GM21619 (cell line): Measurements from ENCODE around the gene DICER1.

Source experiments
- ATAC-seq: cut with Tn5 transposase; IDR thresholded peaks from one replicate; pipeline ENCODE4 v1.9.1; 2021; ENCODE audit not compliant: unreplicated experiment

Gene DICER1

DNA sequence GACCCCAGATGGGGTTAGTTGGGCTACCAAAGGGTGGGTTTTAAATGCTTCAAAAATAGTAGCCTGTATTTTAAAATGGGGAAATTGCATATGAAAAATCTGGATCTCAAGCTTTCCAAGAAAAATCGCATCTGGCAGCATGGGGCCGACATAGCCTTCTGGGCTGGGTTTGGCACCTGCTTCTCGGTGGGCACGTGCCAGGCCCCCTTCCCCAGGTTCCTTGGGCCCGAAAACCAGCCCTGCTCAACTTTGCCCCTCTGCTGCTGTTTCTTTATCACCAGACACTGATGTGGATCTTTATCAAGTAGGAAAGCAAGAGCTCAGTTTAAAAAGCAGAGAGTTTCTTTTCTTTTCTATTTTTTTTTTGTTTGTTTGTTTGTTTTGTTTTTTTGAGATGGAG lies 95.1 kb downstream of the DICER1 start:
- ATAC-seq: no peak

DNA sequence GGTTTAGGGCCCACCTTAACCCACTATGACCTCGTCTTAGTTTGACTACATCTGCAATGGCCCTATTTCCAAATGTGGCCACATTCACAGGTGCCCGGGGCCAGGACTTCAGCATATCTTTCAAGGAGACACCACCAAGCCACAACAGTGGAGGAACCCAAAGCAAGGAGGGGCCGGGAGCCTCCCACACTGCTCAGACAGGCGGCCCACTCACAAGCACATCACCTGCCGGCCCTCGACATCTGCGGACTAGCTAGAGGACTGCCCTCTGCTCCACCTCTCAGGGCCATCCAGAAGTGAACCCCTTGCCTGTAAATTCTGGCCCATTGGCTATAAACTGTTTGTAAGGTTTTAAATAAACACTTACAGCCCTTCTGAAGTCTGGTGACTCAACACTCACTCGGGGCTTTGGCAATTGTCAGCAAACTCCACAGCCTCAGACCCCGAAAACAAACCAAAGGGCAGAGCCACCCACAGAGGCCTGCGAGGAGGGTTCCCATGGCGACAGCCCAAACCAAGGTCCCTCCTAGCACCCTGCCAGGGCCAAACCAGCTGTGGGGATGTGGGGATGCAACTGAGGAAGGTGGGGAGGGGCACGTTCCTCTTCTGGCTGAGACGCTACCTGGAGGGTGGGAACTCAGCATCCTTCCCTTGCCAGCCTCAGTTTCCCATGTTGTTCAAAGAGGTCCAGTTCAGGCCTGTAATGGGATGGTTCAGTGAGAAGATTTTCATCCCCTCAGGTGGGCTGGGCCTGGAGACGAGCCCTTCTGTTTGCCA lies 95.8 kb downstream of the DICER1 start:
- ATAC-seq: no peak

DNA sequence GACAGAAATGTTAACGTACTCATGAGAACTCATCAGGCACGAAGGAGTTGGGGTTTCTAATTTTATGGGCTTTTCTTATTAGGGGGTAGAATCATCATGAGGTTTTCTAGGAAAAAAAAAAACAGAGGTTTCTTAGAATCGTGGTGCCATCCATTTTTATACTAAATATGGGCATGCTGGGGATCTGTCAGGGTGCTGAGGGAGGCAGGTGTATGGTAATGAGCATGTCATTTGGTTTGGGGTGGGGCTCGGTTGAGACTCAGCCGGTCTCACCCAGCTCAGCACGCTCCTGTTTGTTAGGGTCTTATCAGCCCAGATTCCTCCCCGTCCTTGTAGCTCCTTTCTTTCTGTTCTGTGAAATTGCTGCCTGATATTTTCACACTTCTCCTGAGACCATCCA lies 98.2 kb downstream of the DICER1 start:
- ATAC-seq: no peak

DNA sequence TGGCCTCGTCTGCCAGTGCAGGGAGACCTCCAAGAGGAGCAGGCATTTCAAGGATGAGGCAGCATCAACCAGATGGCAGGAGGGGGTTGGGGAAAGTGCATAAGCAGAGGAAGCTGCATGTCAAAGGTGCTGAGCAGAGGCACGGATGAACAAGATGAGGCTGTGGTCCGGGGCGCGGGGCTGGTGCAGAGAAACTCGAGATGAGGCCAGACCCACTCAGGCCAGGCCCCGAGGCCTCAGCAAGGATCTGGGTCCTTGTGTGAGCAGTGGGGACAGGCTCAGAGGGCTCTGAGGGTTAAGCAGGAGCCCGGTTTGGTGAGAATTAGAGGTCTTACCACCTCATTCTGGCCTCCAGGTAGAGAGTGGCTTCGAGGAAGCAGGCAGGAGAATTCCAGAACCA lies 98.8 kb downstream of the DICER1 start:
- ATAC-seq: no peak

DNA sequence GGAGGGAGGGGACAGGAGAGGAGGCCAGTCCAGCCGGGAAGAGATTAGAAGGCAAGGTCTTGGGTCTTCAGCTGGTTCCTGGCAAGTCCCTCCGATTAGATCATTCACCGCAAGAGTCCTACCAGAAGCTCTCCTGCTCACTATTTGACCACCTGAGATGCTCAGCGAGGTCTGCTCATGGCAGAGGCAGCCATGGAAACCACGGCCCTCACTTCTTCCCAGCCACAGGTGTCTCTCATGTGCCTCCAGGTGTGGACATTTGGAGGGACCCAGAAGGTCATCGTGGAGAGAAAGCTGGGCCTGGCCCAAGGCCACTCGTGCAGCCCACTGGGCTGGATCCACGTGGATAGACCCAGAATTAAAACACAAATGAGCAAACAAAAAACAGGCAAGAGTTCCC lies 99.5 kb downstream of the DICER1 start:
- ATAC-seq: no peak

DNA sequence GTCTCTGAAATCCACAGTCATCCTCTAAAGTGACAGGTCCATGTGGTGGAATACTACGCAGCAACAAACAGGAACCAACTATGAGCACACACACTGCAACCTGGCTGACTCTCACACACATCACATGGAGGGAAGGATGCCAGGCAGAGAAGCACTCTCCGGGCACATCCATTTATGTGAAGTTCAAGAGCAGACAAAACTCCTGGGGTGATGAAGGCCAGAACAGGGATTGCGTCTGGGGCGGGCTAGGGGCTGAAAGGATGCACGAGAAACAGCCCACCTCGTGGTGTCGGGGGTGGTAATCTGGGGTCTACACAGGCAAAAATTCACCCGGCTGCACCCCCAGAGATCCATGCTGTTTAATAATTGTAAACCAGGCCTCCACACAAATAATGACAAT lies 100.2 kb downstream of the DICER1 start:
- ATAC-seq: no peak

DNA sequence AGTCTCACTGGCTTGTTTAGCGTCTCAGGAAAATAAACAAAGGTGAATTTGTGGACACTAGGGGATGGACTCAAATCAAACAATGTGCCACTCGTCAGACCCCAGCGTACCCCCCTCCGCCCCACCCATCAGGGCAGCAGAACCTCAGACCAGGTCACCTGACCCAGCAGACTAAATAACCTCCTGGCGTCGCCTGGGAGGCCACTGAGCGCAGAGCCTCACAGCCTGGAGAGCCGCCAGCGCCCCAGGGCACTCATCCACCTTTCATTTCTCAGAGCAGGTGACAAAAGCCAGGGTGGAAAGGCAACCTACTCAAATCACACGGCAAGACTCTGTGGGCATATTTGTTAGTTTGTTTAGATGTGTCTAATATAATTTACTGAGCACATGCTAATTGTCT lies 100.9 kb downstream of the DICER1 start:
- no peak for ATAC-seq

DNA sequence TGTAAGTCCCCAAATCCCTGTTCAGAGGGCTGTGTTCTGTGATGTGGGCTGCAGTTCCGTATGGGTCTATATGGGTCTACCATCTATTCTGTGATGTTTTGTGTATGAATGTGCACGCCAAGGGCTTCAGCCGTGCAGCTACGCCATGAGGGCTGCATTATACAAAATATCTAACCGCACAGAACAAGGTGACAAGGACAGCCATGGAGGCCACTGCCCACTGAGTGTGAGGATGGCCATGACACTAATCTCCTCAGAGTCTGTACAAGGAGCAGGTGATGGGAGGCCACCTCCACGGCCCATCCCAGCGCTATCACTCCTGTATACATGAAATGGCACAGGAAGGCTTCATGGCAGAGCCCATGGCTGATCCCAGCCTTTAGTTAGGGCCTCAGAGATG lies 102.0 kb downstream of the DICER1 start:
- ATAC-seq: no peak

DNA sequence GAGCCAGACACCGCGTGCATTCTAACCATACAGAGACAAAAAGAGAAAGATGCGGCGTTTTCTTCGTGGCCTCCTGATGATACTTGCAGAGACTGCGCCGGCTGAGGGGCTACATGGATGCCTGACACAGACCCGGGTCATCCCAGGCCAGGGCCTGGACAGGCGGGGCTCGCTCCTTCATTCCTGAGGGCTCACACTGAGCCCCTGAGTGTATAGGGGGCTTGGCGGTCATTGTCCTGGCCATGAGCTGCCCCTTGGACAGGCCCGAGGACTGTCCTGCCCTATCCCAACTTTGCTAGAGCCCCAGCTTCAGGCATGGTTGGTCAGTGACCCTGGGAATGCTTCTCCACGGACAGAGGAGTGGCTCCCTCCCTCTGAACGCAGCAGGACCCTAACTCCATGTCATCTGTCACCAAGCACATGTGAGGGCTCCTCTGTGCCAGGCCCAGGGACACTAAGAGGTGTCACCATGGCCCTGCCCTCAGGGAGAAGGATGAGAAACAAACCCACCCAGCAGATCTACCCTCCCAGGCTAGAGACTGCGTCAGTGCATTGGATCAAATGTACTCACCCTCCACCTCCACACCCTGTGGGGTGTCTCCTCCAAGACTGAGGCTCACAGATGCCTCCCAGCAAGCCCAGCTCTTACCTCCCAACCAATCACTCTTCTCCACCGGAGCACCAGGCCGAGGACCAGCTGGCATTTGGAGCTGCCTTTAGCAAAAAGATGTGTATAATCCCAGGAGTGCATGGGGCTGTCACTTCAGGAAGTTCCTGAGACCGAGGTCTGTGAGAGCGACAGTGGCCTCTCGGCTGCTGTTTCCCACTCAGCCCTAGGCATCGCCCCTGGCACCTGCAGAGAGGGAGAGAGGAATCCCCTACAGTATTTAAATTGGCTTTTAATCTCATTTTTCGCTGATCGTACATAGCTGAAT lies 102.7 kb downstream of the DICER1 start:
- no peak for ATAC-seq

DNA sequence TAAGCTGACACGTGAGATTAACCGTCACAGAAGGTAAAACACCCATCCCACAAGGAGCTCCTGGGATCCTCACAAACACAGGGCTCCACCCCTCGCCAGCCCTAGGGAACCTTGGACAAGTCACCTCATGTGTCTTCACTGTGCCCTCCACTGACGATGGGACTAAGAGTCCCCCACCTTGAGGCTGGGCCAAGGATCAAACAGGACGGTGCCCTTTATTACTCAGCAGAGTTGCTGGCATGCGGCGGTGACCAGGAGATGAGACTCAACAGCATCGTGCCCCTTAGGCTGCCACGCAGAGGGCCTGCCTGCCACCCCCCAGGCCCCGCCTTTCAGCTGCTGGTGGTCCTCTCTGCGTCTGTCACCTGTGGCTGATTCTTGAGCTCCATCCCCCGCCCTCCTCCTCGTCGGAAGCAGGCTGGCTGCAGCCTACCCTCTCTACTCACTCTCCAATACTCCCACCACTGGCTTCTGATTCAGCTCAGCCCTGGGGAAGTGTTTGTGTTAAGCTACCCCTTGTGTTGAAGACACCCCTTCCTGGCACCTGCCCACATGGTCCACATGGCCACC lies 105.2 kb downstream of the DICER1 start:
- ATAC-seq: no peak

DNA sequence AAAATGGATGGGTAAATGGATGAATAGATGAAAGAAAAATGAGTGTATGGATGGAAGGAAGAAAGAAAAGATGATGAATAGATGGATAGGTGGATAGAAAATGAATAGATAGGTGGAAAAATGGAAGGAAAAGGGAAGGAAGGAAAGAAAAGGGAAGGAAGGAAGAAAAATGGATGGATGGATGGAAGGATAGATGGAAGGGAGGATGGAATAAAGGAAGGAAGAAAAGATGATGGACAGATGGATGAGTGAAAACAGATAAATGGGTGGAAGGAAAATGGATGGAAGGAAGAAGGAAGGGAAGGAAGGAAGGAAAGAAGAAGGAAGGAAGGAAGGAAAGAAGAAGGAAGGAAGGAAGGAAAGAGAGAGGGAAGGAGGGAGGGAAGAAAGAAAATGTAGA lies 107.4 kb downstream of the DICER1 start:
- ATAC-seq: no peak

DNA sequence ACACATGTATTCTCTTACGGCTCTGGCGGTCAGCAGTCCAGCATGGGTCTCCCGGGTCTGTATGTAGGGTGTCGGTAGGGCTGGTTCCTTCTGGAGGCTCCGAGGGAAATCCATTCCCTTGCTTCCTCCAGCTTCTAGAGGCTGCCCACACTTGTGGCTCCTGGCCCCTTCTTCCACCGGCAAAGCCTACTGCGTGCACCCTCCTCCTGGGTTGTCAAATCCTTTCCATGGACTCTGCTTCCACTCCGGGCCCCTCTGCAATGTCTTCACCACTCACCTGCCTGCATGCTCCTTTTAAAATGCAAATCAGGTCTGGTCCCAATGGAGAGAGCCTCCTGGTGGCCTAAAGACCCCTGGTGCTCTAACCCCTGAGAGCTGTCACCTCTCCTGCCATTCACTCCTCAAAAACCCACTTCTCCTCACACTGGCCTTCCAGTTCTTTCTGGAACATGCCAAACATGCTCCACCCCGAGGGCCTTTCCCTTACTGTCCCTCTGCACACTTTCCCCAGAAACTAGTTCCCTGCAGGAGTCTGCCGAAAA lies 108.5 kb downstream of the DICER1 start:
- ATAC-seq: no peak

DNA sequence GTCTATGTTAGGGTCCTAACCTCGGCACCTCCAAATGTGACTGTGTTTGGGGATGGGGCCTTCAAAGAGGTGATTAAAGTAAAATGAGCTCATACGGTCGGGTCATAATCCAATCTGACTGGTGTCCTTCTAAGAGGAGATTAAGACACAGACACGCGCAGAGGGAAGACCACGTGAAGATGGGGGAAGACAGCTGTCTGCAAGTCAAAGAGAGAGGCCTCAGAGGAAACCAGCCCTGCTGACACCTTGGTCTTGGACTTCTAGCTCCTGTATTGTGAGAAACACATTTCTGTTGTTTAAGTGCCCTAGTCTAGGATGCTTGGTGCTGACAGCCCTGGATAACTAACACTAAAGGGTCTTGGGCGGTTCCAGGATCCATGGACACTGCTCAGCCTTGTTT lies 109.6 kb downstream of the DICER1 start:
- ATAC-seq: no peak

DNA sequence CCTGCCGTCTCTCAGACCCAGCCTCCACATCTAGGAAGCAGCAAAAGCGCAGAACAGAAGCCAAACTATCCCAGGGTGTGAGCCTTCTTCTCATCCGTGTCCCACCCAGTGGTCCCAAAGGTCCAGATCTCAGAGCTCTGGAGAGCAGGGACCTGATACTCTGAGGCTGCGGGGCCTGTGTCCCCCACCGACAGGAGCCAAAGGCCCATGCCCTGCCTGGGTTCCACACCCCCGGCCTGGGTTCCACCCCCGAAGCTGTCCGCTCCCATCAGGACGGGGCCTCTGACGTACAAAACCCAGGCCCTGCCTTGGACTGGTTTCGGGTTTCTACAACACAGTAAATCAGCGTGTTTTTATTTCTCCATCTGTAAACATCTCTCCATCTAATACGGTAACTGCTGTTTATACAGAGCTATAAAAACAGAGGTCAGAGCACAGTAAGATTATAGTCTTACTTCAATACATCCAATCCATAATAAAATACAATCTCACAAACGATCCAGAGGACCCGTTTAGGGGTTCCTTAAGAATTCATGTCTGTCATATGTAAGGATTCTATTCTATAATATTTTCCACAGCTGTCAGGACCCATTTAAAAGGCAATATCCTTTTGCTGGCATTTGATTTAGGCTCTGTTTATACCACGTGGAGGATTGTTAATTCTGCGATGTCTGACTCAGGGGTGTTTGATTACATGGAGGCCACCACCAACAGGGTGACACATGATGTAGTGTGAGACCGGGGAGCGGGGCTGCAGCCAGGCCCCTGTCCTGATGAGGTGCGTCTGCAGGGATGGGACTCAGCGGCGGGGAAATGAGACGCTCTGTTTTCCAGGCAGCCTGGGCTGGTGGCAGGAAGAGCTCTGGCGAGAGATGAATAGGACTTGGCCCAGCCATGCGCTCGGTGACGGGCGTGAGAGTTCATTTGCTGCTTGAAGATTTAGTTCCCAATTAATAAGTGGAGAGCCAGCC lies 110.3 kb downstream of the DICER1 start:
- ATAC-seq: no peak

DNA sequence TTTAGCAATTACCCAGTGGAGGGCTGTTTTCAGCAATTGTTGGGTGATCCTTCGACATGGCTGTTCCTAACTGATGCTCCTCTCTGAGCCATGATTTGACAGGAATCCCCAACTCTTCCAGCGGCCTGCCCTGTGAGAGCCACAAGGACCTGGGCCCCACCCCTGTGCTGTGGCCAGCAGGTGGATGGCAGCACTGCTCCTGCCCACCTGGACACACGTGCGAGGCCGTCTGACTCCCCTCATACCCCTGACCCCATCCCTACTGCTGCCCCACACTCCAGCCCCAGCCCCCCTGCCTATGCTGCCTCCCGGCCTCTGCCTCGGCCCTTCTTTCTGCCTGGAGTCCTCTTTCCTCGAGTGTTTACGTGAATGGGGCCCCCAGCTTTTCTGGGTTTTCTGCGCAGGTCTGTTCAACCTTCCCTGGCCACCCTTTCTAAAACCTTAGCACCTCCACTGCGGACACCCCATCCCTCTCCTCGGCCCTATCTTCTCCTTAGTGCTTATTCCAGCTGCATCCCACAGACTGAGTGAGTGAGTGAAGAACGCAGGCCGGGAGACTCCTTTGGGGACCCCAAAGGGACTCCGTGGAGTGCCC lies 111.4 kb downstream of the DICER1 start:
- ATAC-seq: no peak

DNA sequence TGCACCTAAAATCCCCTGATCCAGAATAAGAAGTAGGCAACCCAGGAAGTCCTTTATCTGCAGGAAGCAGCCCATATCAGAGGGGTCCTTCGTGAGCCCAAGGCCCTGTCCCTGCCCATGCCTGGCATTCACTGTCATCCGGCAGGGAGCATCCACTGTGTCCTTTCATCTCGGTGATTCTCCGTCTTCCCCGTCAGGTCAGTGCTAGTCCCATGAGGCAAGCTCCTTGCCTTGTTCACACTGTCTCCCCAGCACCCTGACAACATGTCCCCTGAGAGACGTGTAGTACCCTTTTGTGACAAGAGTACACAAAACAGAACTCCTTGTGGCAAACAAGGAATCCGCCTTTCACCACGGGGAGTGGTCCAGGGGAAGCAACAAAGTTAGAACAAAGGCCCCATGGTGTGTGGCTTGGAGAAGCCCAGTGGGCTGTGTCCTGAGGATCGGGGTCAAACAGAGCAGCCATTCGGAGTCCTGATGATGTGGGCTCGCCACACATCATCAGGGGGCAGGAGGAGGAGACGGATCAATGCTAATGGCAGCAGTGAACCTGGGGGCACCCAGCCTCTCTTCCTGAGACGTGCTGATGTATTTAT lies 112.1 kb downstream of the DICER1 start:
- no peak for ATAC-seq

DNA sequence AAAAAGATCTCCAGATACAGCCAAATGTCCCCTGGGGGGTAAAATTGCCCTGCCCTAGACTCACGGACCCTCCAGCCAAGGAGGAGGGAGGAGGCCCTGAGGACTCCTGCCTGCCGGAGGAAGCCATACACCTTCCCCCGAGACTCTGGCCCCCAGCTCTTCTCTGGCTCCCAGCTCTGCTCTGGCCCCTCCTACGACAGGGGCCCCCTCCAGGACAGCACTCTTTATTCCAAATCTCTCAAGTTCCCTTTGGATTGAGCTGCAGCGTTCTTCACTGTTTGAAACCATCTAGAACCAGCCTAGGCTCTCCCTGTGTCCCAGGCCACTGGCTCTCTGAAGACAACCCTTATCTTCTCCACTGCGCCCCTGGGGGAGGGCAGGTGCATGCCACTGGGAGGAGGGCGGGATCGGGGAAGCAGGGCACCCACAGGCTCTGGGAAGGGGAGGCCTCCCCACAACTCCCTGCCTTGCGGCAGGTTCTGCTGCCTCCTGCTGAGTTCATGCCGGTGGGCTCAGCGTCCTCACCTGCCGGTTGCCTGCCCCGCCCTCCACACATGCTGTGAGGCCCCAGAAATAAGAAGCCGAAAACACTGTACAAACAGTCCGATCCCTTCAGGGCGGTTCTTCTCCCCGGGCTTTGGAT lies 112.7 kb downstream of the DICER1 start:
- no peak for ATAC-seq

DNA sequence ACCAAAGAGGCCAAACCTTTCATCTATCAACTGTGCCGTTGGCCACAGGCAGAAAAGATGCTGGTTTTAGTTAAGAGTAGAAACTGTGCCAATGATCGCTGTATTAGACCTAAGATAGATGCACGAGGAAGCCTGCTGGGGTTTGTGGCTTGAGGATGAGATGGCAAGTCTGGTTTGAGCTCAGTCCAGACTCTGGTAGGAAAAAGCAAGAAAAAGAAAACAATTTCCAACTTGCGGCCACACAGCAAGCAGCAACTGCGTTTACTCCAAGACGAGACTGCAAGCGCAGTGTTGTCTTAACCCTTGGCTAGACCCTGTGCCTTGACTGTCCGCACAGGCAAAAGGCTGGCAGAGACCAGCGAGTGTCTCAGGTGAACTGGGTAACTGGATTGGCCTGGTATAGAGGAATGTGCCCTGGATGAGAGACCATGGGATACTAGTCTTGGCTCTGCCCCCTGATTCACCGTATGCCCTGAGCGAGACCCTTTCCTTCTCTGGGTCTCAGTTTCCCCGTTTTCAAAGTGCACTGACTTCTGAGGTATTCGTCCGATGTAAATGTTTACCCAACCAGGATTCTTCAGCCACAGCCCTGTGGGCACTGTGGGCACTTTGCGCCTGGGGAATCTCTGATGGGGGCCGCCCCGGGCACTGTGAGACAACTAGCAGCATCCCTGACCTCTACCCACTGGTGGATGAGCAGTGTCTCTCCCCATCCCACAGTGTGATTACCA lies 113.4 kb downstream of the DICER1 start:
- no peak for ATAC-seq

DNA sequence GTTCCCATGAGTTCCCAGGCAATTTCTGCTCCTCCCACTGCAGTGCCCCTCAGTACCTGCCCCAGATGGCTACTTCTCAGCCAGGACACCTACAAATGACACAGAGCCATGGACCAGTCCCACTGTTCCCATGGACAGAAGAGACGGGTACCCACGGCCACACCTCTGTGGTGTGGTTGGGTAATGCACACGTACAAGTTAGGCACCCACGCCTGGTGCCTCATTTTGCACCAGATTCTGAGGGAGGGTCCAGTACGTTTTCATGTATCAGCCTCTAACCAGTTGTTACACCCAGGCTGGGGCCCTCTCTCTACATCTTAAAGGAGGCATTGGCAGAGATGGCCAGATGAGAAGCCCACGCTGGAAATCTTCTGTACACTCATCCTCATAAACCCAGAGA lies 114.0 kb downstream of the DICER1 start:
- no peak for ATAC-seq
